ENCODE data around the gene PLEKHA8. TPM values are rescaled to one million over a fixed set of nuclear protein-coding genes. Genes with fewer than 3 reads are reported as not detected.

The PLEKHA8 gene
- total and polyA plus RNA-seq, 2 of the 8 experiments (the other 6 are each of a cell fraction or from before 2014, with no cell fraction given), result 10.7 to 44.0 TPM

DNA sequence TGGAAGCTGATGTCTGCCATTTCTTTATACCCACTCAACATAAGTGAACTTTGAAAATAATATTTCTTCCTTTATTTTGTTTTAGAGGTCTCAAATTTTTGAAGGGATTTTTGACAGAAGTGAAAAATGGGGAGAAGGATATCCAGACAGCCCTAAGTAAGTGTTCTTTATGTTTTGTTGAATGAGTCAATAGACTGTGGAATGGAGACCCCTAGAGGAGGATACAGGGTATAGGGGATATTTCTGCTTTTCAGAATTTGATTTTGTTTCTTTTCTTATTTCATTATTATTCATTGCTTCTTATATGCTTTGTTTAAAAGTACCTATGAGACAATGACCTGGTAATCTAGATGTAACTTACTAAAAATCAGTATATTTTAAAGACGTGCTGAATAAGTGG, 34.4 kb downstream of the PLEKHA8 start:
- ChIA-PET POLR2A (ENCODE audit: partially characterized antibody) (interaction anchor here (1.5 kb wide), 1 partner anchor 116 kb away, joined by 4 read pairs; no protein-coding TSS in a partner anchor), CTCF (ENCODE audit: partially characterized antibody) (interaction anchor here (0.5 to 5.2 kb wide), 38 partner anchors 8 to 407 kb away, joined by 3 to 49 read pairs (median 6); no protein-coding TSS in a partner anchor)
- peaks cover 0 to 2% of the 10 kb centered on the region in 2 experiments for H4K20me1 ChIP-seq (replicated peaks in 1 of 2; ENCODE audit: control insufficient read depth in 1 of 2, insufficient read depth in 2 of 2, low read length in 2 of 2)
- H3K9ac ChIP-seq (replicated peaks in 1 of 4; ENCODE audit: extremely low read depth in 1 of 4, low read depth in 3 of 4, low read length in 3 of 4), result no peak overlapping the region
- no peak overlapping the region for H3K14ac ChIP-seq (ENCODE audit: insufficient read length)
- no peak overlapping the region for H2BK12ac ChIP-seq (ENCODE audit: low read depth, low read length)
- H2AFZ ChIP-seq (ENCODE audit: low read length), result no peak overlapping the region
- no peaks in the 10 kb centered on the region for H3K79me2 ChIP-seq (ENCODE audit: control insufficient read depth in 1 of 2, insufficient read depth in 2 of 2, low read length in 2 of 2)
- H2BK5ac ChIP-seq (ENCODE audit: low read depth, low read length), result no peak overlapping the region
- no peak overlapping the region for H3K56ac ChIP-seq (replicated peaks; ENCODE audit: insufficient read length, low read depth, low read length)
- H3K9me3 ChIP-seq (ENCODE audit: insufficient read depth in 2 of 2, low read depth in 1 of 2, low read length in 1 of 2), result no peaks in the 10 kb centered on the region
- H2BK120ac ChIP-seq (replicated peaks; ENCODE audit: low read depth, low read length), result no peak overlapping the region
- no peak overlapping the region for H4K8ac ChIP-seq (ENCODE audit: extremely low read depth, insufficient read depth, low read length)
- H4K5ac ChIP-seq (ENCODE audit: insufficient read length, low read depth, low read length), result no peak overlapping the region
- TF ChIP-seq CTBP2 (IDR thresholded peaks at IDR 0.05; ENCODE audit: borderline replicate concordance, insufficient read depth, insufficient read length, low read length), result no peak
- TF ChIP-seq RAD21 (IDR thresholded peaks at IDR 0.05 in 1 of 2, conservative IDR thresholded peaks at IDR 0.05 in 1 of 2; ENCODE audit: low read depth in 2 of 2, low read length in 2 of 2), result peak; percentile 56 to 67
- TF ChIP-seq, protein P1, sequence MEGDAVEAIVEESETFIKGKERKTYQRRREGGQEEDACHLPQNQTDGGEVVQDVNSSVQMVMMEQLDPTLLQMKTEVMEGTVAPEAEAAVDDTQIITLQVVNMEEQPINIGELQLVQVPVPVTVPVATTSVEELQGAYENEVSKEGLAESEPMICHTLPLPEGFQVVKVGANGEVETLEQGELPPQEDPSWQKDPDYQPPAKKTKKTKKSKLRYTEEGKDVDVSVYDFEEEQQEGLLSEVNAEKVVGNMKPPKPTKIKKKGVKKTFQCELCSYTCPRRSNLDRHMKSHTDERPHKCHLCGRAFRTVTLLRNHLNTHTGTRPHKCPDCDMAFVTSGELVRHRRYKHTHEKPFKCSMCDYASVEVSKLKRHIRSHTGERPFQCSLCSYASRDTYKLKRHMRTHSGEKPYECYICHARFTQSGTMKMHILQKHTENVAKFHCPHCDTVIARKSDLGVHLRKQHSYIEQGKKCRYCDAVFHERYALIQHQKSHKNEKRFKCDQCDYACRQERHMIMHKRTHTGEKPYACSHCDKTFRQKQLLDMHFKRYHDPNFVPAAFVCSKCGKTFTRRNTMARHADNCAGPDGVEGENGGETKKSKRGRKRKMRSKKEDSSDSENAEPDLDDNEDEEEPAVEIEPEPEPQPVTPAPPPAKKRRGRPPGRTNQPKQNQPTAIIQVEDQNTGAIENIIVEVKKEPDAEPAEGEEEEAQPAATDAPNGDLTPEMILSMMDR (IDR thresholded peaks at IDR 0.05; ENCODE audit: control extremely low read depth in 1 of 3, insufficient read depth in 1 of 3, low read depth in 1 of 3, low read length in 3 of 3), result peak in 2 of 3 experiments; percentile 41 to 58; a peak in 2 of 4 replicates
- no peaks in the 10 kb centered on the region for H3K79me1 ChIP-seq (ENCODE audit: low read depth, low read length)
- H4K91ac ChIP-seq (replicated peaks; ENCODE audit: insufficient read length, low read length), result no peak overlapping the region
- no peaks in the 10 kb centered on the region for H3K23me2 ChIP-seq (ENCODE audit: low read depth, low read length)
- H3K36me3 ChIP-seq (ENCODE audit: control insufficient read depth in 2 of 4, insufficient read depth in 4 of 4, low read length in 3 of 4), result peaks cover 2 to 25% (median 14%) of the 10 kb centered on the region in 4 experiments; a peak in 6 of 8 replicates
- DNase-seq (ENCODE audit: low read depth in 1 of 2, low spot score in 2 of 2) (no peak), FAIRE-seq (no peak)
- H3K4me3 ChIP-seq (ENCODE audit: extremely low read depth in 1 of 4, insufficient read depth in 2 of 4, low read depth in 3 of 4, low read length in 4 of 4), result no peak overlapping the region
- no peak overlapping the region for H3K18ac ChIP-seq (ENCODE audit: extremely low read depth, low read length)
- no peak overlapping the region for H3K27ac ChIP-seq (ENCODE audit: low read depth, low read length)
- no peak overlapping the region for H2AK5ac ChIP-seq (ENCODE audit: low read depth, low read length)
- H2BK15ac ChIP-seq (ENCODE audit: low read length), result no peak overlapping the region
- H3K4me1 ChIP-seq (replicated peaks in 1 of 4; ENCODE audit: control insufficient read depth in 3 of 4, insufficient read depth in 4 of 4, low read length in 3 of 4), result no peaks in the 10 kb centered on the region
- H3K23ac ChIP-seq (ENCODE audit: insufficient read length), result no peak overlapping the region
- no peak overlapping the region for H2BK20ac ChIP-seq (ENCODE audit: low read length)
- H3K4ac ChIP-seq (replicated peaks; ENCODE audit: insufficient read length, low read depth, low read length), result no peak overlapping the region
- WGBS, 2 experiments (ENCODE audit: extremely low coverage in 1 of 2, insufficient coverage in 1 of 2, insufficient read length in 1 of 2, insufficient replicate concordance in 2 of 2, low coverage in 1 of 2, low lambda C conversion rate in 2 of 2, missing lambda C conversion rate in 1 of 2), result 76% methylated on average over 1 of the region's 1 CpG; no CpG with 5 or more reads in 1 of the 2 experiments
- H3K4me2 ChIP-seq (ENCODE audit: insufficient read depth in 1 of 2, low read depth in 2 of 2, low read length in 2 of 2), result no peak overlapping the region
- H3K27me3 ChIP-seq (replicated peaks in 1 of 4; ENCODE audit: control insufficient read depth in 3 of 4, extremely low read depth in 1 of 4, insufficient read depth in 3 of 4, low read length in 3 of 4), result no peaks in the 10 kb centered on the region
